Measurements from ENCODE around the gene SNRK. TPM values are rescaled to one million over a fixed set of nuclear protein-coding genes. Genes with fewer than 3 reads are reported as not detected.

The SNRK gene
- total RNA-seq, 1 donor from 2014 or later = 13.3 TPM

DNA sequence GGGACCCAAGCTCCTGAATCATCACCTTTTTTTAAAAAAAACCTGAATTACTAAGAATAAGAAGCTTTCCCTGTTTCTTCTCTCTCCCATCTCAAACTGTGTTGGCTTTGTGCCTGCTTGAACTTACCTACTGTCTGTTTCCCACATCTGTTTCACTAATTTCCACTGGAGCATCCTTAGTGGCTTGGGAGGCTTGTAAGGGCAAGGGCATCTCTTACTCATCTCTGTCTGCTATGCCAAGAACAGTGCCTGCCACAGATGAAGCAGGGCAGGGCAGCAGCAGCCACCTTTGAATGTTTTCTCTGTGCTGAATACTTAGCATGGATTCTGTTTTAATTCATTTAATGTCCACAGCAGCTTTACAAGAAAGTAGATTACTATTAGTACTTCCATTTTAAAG, 42.3 kb downstream of the SNRK start:
- no peak for DNase-seq (ENCODE audit: low read depth)
- Mint-ChIP-seq H3K36me3 (ENCODE audit: low read depth, unreplicated experiment) (peaks cover 4% of the 10 kb centered on the region), H3K4me3 (ENCODE audit: unreplicated experiment) (no peak overlapping the region), H3K27me3 (ENCODE audit: low read depth, unreplicated experiment) (no peaks in the 10 kb centered on the region), H3K4me1 (ENCODE audit: low read depth, unreplicated experiment) (peaks cover 18% of the 10 kb centered on the region), H3K9me3 (ENCODE audit: unreplicated experiment) (no peaks in the 10 kb centered on the region), H3K27ac (ENCODE audit: unreplicated experiment) (no peak overlapping the region)
- Histone ChIP-seq H3K4me2 (ENCODE audit: low read length) (no peak overlapping the region), H3K4me3 (ENCODE audit: insufficient read depth, low read depth, low read length) (no peak overlapping the region), H3K4me1 (ENCODE audit: insufficient read depth, low read length) (no peaks in the 10 kb centered on the region), H3K36me3 (ENCODE audit: insufficient read depth, low read length) (no peaks in the 10 kb centered on the region), H3K27me3 (ENCODE audit: insufficient read depth, low read length) (no peaks in the 10 kb centered on the region), H3K79me2 (ENCODE audit: insufficient read depth, low read length) (peaks cover 15% of the 10 kb centered on the region), H3K9me3 (ENCODE audit: insufficient read depth, low read depth, low read length) (no peaks in the 10 kb centered on the region), H3K9ac (ENCODE audit: low read length) (no peak overlapping the region), H3K27ac (ENCODE audit: low read depth, low read length) (no peak overlapping the region), H2AFZ (ENCODE audit: low read depth, low read length) (no peak overlapping the region), H4K20me1 (ENCODE audit: insufficient read depth, low read length) (peaks cover 23% of the 10 kb centered on the region)
- FAIRE-seq = no peak
- TF ChIP-seq, protein P1, sequence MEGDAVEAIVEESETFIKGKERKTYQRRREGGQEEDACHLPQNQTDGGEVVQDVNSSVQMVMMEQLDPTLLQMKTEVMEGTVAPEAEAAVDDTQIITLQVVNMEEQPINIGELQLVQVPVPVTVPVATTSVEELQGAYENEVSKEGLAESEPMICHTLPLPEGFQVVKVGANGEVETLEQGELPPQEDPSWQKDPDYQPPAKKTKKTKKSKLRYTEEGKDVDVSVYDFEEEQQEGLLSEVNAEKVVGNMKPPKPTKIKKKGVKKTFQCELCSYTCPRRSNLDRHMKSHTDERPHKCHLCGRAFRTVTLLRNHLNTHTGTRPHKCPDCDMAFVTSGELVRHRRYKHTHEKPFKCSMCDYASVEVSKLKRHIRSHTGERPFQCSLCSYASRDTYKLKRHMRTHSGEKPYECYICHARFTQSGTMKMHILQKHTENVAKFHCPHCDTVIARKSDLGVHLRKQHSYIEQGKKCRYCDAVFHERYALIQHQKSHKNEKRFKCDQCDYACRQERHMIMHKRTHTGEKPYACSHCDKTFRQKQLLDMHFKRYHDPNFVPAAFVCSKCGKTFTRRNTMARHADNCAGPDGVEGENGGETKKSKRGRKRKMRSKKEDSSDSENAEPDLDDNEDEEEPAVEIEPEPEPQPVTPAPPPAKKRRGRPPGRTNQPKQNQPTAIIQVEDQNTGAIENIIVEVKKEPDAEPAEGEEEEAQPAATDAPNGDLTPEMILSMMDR (IDR thresholded peaks at IDR 0.05; ENCODE audit: insufficient read depth, low read depth, low read length) = no peak
- no peak for TF ChIP-seq EZH2 (IDR thresholded peaks at IDR 0.05; ENCODE audit: insufficient read depth, low read length)

DNA sequence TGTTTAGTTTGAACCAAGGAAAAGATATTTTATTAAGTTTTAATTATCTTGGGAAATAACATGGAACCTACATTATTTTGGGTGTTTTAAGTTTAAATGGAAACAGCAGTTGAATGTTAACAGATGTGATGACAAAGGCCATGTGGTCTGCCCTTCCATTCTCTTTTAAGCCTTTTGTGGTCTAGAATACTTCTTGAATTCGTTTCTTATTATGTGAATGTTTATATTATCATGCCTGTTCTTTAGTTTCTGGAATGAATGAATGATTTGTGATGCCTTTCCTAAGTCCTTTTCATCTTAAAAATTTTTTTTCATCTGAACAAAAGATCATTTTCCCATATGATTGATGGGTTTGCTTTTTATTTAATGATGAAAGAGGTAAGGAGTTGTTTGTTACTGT, 44.6 kb downstream of the SNRK start:
- Histone ChIP-seq H3K9me3 (ENCODE audit: insufficient read depth, low read depth, low read length) (peaks cover 2% of the 10 kb centered on the region), H3K79me2 (ENCODE audit: insufficient read depth, low read length) (peaks cover 12% of the 10 kb centered on the region), H3K4me3 (ENCODE audit: insufficient read depth, low read depth, low read length) (no peak overlapping the region), H3K36me3 (ENCODE audit: insufficient read depth, low read length) (peaks cover 7% of the 10 kb centered on the region), H3K4me1 (ENCODE audit: insufficient read depth, low read length) (no peaks in the 10 kb centered on the region), H2AFZ (ENCODE audit: low read depth, low read length) (no peak overlapping the region), H4K20me1 (ENCODE audit: insufficient read depth, low read length) (peaks cover 19% of the 10 kb centered on the region), H3K27me3 (ENCODE audit: insufficient read depth, low read length) (no peaks in the 10 kb centered on the region), H3K4me2 (ENCODE audit: low read length) (no peak overlapping the region), H3K9ac (ENCODE audit: low read length) (no peak overlapping the region), H3K27ac (ENCODE audit: low read depth, low read length) (no peak overlapping the region)
- DNase-seq (ENCODE audit: low read depth) (peak; percentile 50), FAIRE-seq (no peak)
- TF ChIP-seq, protein P1 (IDR thresholded peaks at IDR 0.05; ENCODE audit: insufficient read depth, low read depth, low read length) = no peak
- no peak for TF ChIP-seq EZH2 (IDR thresholded peaks at IDR 0.05; ENCODE audit: insufficient read depth, low read length)
- H3K9me3 Mint-ChIP-seq (ENCODE audit: unreplicated experiment) = peaks cover 3% of the 10 kb centered on the region
- no peaks in the 10 kb centered on the region for H3K27me3 Mint-ChIP-seq (ENCODE audit: low read depth, unreplicated experiment)
- peak overlapping the region; percentile 4 for H3K27ac Mint-ChIP-seq (ENCODE audit: unreplicated experiment)
- peaks cover 18% of the 10 kb centered on the region for H3K4me1 Mint-ChIP-seq (ENCODE audit: low read depth, unreplicated experiment)
- peaks cover 12% of the 10 kb centered on the region for H3K36me3 Mint-ChIP-seq (ENCODE audit: low read depth, unreplicated experiment)
- no peak overlapping the region for H3K4me3 Mint-ChIP-seq (ENCODE audit: unreplicated experiment)

DNA sequence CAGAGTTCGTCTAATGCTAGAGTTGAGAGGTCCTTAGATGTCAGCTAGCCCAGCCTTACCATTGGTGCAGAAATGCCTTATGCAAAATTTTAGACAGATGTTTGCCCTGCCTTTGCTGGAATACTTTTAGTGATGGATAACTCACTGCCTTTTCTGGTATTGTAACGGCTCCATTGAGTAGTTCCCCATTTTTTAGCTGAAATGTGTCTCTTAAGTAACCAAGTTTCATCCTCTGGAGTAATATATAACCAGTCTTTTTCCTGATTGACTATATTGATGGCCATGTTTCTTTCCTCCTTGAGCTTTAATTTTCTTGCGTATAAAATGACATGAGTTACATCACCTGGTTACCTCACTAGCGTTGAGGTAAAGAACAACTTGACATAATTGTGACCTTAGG, 45.0 kb downstream of the SNRK start:
- H3K4me3 Mint-ChIP-seq (ENCODE audit: unreplicated experiment) = no peak overlapping the region
- TF ChIP-seq, protein P1 (IDR thresholded peaks at IDR 0.05; ENCODE audit: insufficient read depth, low read depth, low read length) = no peak
- TF ChIP-seq EZH2 (IDR thresholded peaks at IDR 0.05; ENCODE audit: insufficient read depth, low read length) = no peak
- peaks cover 18% of the 10 kb centered on the region for H3K4me1 Mint-ChIP-seq (ENCODE audit: low read depth, unreplicated experiment)
- H3K27me3 ChIP-seq (ENCODE audit: insufficient read depth, low read length) = no peaks in the 10 kb centered on the region
- no peaks in the 10 kb centered on the region for H3K27me3 Mint-ChIP-seq (ENCODE audit: low read depth, unreplicated experiment)
- no peak overlapping the region for H3K27ac ChIP-seq (ENCODE audit: low read depth, low read length)
- H3K4me1 ChIP-seq (ENCODE audit: insufficient read depth, low read length) = no peaks in the 10 kb centered on the region
- DNase-seq (ENCODE audit: low read depth) (no peak), FAIRE-seq (no peak)
- H3K27ac Mint-ChIP-seq (ENCODE audit: unreplicated experiment) = no peak overlapping the region
- H3K9ac ChIP-seq (ENCODE audit: low read length) = no peak overlapping the region
- H3K4me3 ChIP-seq (ENCODE audit: insufficient read depth, low read depth, low read length) = no peak overlapping the region
- H4K20me1 ChIP-seq (ENCODE audit: insufficient read depth, low read length) = peaks cover 15% of the 10 kb centered on the region
- H3K9me3 ChIP-seq (ENCODE audit: insufficient read depth, low read depth, low read length) = peaks cover 2% of the 10 kb centered on the region
- no peak overlapping the region for H3K4me2 ChIP-seq (ENCODE audit: low read length)
- peaks cover 7% of the 10 kb centered on the region for H3K36me3 ChIP-seq (ENCODE audit: insufficient read depth, low read length)
- no peak overlapping the region for H2AFZ ChIP-seq (ENCODE audit: low read depth, low read length)
- H3K79me2 ChIP-seq (ENCODE audit: insufficient read depth, low read length) = peaks cover 12% of the 10 kb centered on the region
- H3K9me3 Mint-ChIP-seq (ENCODE audit: unreplicated experiment) = peaks cover 7% of the 10 kb centered on the region
- peaks cover 13% of the 10 kb centered on the region for H3K36me3 Mint-ChIP-seq (ENCODE audit: low read depth, unreplicated experiment)
